ENCODE results near the gene LDLRAD4.

Gene LDLRAD4

DNA sequence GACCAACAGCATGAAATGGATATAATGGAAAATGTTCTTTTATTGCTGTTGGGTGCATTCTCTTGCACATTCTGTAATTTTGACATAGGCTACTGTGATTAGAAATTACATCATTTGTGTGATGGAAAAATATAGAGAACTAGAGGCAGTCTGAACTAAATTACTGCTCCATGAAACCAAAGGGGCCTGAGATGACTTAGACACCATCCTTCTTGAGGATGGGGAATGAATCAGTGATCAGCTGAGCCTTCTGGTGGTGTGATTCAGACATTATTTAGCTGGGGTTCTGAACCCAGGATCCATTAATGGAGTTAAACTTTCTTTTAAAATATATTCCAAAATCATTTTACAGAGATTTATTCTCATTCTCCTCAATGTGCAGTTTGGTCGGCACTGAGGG is 135.8 kb downstream of the LDLRAD4 start:
- DNase-seq (ENCODE audit: low spot score): no peak
- TF ChIP-seq, protein P1, sequence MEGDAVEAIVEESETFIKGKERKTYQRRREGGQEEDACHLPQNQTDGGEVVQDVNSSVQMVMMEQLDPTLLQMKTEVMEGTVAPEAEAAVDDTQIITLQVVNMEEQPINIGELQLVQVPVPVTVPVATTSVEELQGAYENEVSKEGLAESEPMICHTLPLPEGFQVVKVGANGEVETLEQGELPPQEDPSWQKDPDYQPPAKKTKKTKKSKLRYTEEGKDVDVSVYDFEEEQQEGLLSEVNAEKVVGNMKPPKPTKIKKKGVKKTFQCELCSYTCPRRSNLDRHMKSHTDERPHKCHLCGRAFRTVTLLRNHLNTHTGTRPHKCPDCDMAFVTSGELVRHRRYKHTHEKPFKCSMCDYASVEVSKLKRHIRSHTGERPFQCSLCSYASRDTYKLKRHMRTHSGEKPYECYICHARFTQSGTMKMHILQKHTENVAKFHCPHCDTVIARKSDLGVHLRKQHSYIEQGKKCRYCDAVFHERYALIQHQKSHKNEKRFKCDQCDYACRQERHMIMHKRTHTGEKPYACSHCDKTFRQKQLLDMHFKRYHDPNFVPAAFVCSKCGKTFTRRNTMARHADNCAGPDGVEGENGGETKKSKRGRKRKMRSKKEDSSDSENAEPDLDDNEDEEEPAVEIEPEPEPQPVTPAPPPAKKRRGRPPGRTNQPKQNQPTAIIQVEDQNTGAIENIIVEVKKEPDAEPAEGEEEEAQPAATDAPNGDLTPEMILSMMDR (IDR thresholded peaks at IDR 0.05; ENCODE audit: extremely low read depth, missing control alignments): no peak

- TF ChIP-seq, protein P1 (IDR thresholded peaks at IDR 0.05; ENCODE audit: extremely low read depth, missing control alignments): no peak
- peak; percentile 3 for DNase-seq (ENCODE audit: low spot score)
Observed at GRCh38 chr18:13356032-13356431, 137.5 kb downstream of the LDLRAD4 start.

DNA sequence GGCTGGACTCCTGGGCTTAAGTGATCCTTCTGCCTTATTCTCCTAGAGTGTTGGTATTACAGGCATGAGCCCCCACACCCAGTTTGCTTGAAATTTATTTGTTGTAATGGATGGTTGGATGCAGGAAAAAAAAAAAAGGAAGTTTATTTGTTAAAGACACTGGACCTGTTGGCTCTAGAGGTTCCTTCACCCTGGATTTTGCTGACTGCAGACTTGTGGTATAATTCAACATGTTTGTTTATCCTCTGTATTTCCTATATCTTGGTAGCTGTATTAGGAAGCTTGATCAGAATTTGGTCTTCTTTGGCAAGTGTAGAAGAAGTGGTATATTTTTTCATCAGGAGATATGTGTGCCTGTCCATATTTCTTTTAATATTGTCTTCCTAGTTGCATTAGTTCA is 138.7 kb downstream of the LDLRAD4 start:
- TF ChIP-seq, protein P1 (IDR thresholded peaks at IDR 0.05; ENCODE audit: extremely low read depth, missing control alignments): no peak
- DNase-seq (ENCODE audit: low spot score): no peak

DNA sequence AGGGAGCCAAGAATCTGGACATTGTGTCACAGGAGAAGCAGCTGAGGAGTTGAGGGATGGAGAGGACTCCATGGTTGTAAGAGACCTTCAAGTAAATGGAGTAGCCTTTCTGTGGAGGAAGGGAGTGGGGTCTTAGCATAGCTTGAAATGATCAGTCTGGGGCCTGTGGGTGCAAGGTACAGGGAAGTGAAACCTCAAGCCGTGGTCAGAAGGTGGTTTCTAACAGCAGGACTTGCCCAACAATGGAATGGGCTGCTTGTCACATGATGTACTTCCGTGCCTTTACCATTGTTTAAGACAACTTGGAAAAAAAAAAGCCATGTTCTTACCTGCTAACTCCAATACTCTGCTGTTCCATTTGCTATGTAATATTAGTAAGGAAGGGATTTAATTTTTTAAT is 140.7 kb downstream of the LDLRAD4 start:
- DNase-seq (ENCODE audit: low spot score): no peak
- TF ChIP-seq, protein P1 (IDR thresholded peaks at IDR 0.05; ENCODE audit: extremely low read depth, missing control alignments): no peak

DNA sequence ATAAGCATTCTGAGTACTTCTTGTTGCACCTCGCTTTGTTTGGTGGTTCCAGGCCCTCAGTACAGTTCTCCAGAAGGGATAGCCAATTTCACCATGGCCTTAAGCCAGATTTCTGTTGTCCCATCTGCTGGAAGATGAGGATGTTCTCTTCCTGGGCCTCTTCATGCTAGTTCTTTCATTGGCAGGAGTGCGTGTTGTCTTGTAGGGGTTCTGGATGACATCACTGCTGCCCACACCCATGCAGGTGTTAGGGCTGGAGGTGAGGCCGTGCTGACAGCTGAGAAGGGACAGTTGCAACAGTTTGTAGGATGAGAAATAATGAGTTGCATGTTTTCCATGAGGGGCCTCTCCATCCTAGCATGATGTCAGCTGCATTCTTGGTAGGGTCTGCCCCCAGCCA is 142.9 kb downstream of the LDLRAD4 start:
- TF ChIP-seq, protein P1 (IDR thresholded peaks at IDR 0.05; ENCODE audit: extremely low read depth, missing control alignments): no peak
- no peak for DNase-seq (ENCODE audit: low spot score)

GRCh38 chr18:13362051-13362450 is 143.5 kb downstream of the LDLRAD4 start:
- TF ChIP-seq, protein P1 (IDR thresholded peaks at IDR 0.05; ENCODE audit: extremely low read depth, missing control alignments): no peak
- DNase-seq (ENCODE audit: low spot score): no peak

DNA sequence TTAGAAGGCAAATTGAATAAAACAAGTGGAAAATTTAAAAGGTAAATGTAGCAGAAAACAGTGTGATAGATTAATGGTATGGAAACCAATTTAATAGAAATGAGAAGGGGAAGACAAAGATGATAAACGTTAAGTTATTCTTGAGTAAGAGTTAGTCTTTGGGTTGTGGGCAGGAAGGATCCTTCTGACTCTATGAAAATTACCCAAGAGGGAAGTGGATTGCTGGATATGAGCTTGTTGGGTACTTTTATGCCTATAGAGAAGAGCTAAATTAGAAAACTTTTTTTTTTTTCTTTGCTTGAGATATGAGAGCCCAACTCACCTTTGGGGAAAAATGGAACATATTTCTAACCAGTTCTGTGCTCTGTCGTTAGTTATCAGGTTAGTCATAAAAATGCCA is 144.0 kb downstream of the LDLRAD4 start:
- DNase-seq (ENCODE audit: low spot score): no peak

More for the DNA sequence above, 144.0 kb downstream of the LDLRAD4 start:
- TF ChIP-seq, protein P1 (IDR thresholded peaks at IDR 0.05; ENCODE audit: extremely low read depth, missing control alignments): no peak

Measured in GM20000 (cell line).